ENCODE data around the gene MMS19.

DNA sequence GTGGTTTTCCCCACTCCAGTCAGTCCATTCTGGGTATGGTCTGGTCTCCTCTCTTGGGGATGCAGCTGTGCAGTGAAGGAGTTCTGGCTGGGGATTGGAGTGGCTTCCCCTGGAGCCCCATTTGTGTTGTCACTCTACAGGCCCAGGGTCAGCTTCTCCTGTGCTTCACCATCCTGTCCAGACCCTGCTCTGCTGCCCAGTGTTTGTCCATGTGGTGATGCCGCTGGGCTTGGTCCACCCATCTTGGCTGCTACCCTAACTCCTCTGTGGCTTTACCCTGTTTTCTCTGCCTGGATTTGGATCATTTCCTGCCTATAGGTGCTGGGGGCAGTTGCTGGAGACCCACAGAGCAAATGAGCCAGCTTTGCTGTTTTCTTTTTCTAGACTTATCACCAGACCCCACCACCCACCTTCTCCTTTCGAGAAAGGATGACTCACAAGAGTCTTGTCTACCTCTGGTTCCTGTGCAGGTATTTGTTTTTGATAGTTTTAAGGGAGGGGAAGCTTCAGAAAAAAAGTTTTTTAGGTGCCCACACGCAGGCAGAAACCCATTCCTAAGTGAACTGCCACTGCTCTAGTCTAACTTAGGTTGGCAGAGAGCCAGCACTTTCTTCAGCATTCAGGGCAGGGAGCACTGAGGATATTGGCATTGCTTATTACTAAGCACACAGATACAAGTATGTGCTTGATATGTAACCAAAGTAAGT, 43.7 kb downstream of the MMS19 start:
- TF ChIP-seq EZH2 (IDR thresholded peaks at IDR 0.05; ENCODE audit: borderline replicate concordance, low read depth, low read length, poor library complexity, severe bottlenecking) = no peak
- TF ChIP-seq, protein P1, sequence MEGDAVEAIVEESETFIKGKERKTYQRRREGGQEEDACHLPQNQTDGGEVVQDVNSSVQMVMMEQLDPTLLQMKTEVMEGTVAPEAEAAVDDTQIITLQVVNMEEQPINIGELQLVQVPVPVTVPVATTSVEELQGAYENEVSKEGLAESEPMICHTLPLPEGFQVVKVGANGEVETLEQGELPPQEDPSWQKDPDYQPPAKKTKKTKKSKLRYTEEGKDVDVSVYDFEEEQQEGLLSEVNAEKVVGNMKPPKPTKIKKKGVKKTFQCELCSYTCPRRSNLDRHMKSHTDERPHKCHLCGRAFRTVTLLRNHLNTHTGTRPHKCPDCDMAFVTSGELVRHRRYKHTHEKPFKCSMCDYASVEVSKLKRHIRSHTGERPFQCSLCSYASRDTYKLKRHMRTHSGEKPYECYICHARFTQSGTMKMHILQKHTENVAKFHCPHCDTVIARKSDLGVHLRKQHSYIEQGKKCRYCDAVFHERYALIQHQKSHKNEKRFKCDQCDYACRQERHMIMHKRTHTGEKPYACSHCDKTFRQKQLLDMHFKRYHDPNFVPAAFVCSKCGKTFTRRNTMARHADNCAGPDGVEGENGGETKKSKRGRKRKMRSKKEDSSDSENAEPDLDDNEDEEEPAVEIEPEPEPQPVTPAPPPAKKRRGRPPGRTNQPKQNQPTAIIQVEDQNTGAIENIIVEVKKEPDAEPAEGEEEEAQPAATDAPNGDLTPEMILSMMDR (conservative IDR thresholded peaks at IDR 0.05; ENCODE audit: low read depth, low read length) = no peak

All from A673 (cell line).